ENCODE measurements around the gene MAN1C1.

DNA sequence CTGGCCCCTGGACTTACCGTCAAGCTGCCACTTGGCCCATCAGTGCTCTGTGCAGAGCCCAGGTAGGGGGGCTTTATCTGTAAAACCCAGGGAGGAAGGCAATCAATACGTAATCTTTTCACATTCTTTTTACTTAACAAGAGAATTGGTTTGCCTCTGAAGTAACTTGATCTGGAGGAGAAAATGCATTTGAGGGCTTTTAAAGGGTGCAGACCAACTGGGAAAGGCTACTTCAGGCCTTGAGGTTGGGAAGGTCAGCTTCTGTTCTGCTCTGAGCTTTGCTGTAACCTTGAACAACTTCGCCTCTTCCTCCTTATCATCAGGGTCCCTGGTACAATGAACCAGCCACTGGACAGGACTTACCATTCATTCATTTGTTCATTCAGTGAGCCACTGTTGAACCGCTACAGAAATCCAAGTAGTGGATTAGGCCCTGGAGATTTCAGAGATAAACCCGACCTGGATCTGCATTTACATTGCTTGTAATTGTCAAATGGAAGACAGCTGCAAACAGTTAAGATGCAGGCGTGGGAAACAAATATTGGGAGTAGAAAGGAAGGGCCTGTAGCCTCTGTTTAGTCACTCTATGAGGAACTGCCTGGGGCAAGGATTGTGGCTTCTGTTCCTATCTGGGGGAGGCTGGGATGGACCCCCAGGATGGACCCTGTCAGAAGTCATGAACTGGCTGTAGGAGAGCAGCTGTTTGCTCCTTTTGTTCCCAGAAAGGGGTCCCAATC lies 90.9 kb downstream of the MAN1C1 start:
- TF ChIP-seq, protein P1, sequence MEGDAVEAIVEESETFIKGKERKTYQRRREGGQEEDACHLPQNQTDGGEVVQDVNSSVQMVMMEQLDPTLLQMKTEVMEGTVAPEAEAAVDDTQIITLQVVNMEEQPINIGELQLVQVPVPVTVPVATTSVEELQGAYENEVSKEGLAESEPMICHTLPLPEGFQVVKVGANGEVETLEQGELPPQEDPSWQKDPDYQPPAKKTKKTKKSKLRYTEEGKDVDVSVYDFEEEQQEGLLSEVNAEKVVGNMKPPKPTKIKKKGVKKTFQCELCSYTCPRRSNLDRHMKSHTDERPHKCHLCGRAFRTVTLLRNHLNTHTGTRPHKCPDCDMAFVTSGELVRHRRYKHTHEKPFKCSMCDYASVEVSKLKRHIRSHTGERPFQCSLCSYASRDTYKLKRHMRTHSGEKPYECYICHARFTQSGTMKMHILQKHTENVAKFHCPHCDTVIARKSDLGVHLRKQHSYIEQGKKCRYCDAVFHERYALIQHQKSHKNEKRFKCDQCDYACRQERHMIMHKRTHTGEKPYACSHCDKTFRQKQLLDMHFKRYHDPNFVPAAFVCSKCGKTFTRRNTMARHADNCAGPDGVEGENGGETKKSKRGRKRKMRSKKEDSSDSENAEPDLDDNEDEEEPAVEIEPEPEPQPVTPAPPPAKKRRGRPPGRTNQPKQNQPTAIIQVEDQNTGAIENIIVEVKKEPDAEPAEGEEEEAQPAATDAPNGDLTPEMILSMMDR (IDR thresholded peaks at IDR 0.05; ENCODE audit: borderline replicate concordance, extremely low read depth, low read length, poor library complexity, severe bottlenecking): no peak
- no peak for TF ChIP-seq EZH2 (IDR thresholded peaks at IDR 0.05; ENCODE audit: borderline replicate concordance, low read depth, low read length, severe bottlenecking)
